HepG2 (cell line): Measurements from ENCODE around the gene MAP1LC3B. TPM values are rescaled to one million over a fixed set of nuclear protein-coding genes. Genes with fewer than 3 reads are reported as not detected.

ENCODE experiments used
- ATAC-seq: fragments of 200-7000 bp; cut with Tn5 transposase; 3 replicates; pipeline ENCODE4 v1.9.1; 2020; ENCODE audit warnings: mild to moderate bottlenecking, moderate library complexity
- BruUV-seq: library from RNA; stranded (reverse); fragments of 400-500 nt; replicated peaks from 2 replicates; lab custom pipeline; 2021; lab: Mats Ljungman, UMichigan
- CTCF ChIA-PET: fragments of 300-600 bp; formaldehyde crosslinking; extraction: SDS; loops from one replicate; lab custom pipeline; 2021; ENCODE audit warnings: low total read pairs, inconsistent platforms, low intra/inter-chr PET ratio; lab: Yijun Ruan, JAX
- POLR2A ChIA-PET: fragments of 350-600 bp; sonication (Branson Sonifier 250); formaldehyde crosslinking; loops from one replicate; lab custom pipeline; 2020; ENCODE audit warnings: antibody characterized with exemption, inconsistent platforms; lab: Yijun Ruan, JAX
- DNase-seq: peaks from one replicate; pipeline ENCODE4 v3.0.0-alpha.2; 2015; ENCODE audit warnings: low spot score
- FAIRE-seq: peaks from 3 replicates; lab custom pipeline; 2011; peaks lifted over from hg19 to GRCh38; lab: Jason Lieb, UNC
- H2AFZ ChIP-seq: one replicate; pipeline ENCODE4 v1.6.1; 2011; ENCODE audit warnings: low read length, inconsistent platforms
- H3K27ac ChIP-seq: fragments of 300-600 bp; 3 replicates; pipeline ENCODE4 v1.8.0; 2011; ENCODE audit warnings: mixed run types, mild to moderate bottlenecking, mixed read lengths, low read length, inconsistent platforms; ENCODE audit not compliant: insufficient read depth; ENCODE audit errors: extremely low read length
- H3K27me3 ChIP-seq, 2 experiments: fragments of 200-600 bp in 1 of 2; 2 replicates in 1 of 2; 3 replicates in 1 of 2; pipeline versions ENCODE4 v1.6.0 to v1.8.0; 2011; ENCODE audit warnings: low read length in 2 of 2, mild to moderate bottlenecking in 2 of 2, moderate library complexity in 2 of 2, inconsistent platforms in 1 of 2; ENCODE audit not compliant: insufficient read depth in 2 of 2, control insufficient read depth in 1 of 2
- H3K36me3 ChIP-seq, 2 experiments: fragments of 200-600 bp in 1 of 2; replicated peaks in 1 of 2; 2 replicates in 1 of 2; 3 replicates in 1 of 2; pipeline versions ENCODE4 v1.5.1 to v1.8.0; 2011; ENCODE audit warnings: low read length in 2 of 2, inconsistent platforms in 1 of 2; ENCODE audit not compliant: insufficient read depth in 2 of 2, control insufficient read depth in 1 of 2
- H3K4me1 ChIP-seq: 2 replicates; pipeline ENCODE4 v1.5.1; 2012; ENCODE audit warnings: low read length, inconsistent platforms; ENCODE audit not compliant: insufficient read depth
- H3K4me2 ChIP-seq: 2 replicates; pipeline ENCODE4 v1.6.0; 2011; ENCODE audit warnings: low read depth, low read length, inconsistent platforms
- H3K4me3 ChIP-seq, 3 experiments: fragments of 200-600 bp in 1 of 3; sonication (generic), shearing (Covaris generic) in 1 of 3; replicated peaks in 1 of 3; 2 replicates each; pipeline ENCODE4 v1.5.1; 2011 to 2016; ENCODE audit warnings: low read length in 3 of 3, inconsistent platforms in 2 of 3, low read depth in 2 of 3, mild to moderate bottlenecking in 2 of 3, control low read depth in 1 of 3, mixed read lengths in 1 of 3; ENCODE audit not compliant: insufficient read depth in 1 of 3
- H3K79me2 ChIP-seq: one replicate; pipeline ENCODE4 v1.6.1; 2011; ENCODE audit warnings: low read length, inconsistent platforms; ENCODE audit not compliant: insufficient read depth
- H3K9ac ChIP-seq: 2 replicates; pipeline ENCODE4 v1.6.0; 2011; ENCODE audit warnings: mild to moderate bottlenecking, low read depth, low read length, inconsistent platforms; ENCODE audit not compliant: insufficient read depth
- H3K9me3 ChIP-seq: 2 replicates; pipeline ENCODE4 v1.5.1; 2012; ENCODE audit warnings: mild to moderate bottlenecking, low read length
- H4K20me1 ChIP-seq: 2 replicates; pipeline ENCODE4 v1.6.0; 2011; ENCODE audit warnings: inconsistent platforms, mild to moderate bottlenecking, low read length, moderate library complexity; ENCODE audit not compliant: insufficient read depth
- ARNTL ChIP-seq: sonication (generic); formaldehyde crosslinking; IDR thresholded peaks from 2 replicates; pipeline ENCODE4 v1.4.0; 2020; ENCODE audit warnings: mild to moderate bottlenecking, missing genetic modification reagents
- ATF6 ChIP-seq: sonication (generic); formaldehyde crosslinking; conservative IDR thresholded peaks from 2 replicates; pipeline ENCODE4 v1.4.0; 2020; ENCODE audit warnings: missing genetic modification reagents
- CREB1 ChIP-seq, 2 experiments: fragments of 450-650 bp in 1 of 2; IDR thresholded peaks; 2 replicates each; pipeline ENCODE4 v1.6.1; 2016 to 2017; ENCODE audit warnings: control low read depth in 1 of 2, mild to moderate bottlenecking in 1 of 2, missing compliant biosample characterization in 1 of 2, missing genetic modification characterization in 1 of 2
- KAT7 ChIP-seq: IDR thresholded peaks from 2 replicates; pipeline ENCODE4 v1.6.1; 2018; ENCODE audit warnings: borderline replicate concordance, missing compliant biosample characterization
- NRL ChIP-seq: sonication (generic); formaldehyde crosslinking; IDR thresholded peaks from 2 replicates; pipeline ENCODE4 v1.5.0; 2020; ENCODE audit warnings: missing genetic modification reagents, mild to moderate bottlenecking, moderate library complexity, borderline replicate concordance
- POLR2A ChIP-seq, 2 experiments: IDR thresholded peaks; 2 replicates each; pipeline ENCODE4 v1.6.1; 2011; ENCODE audit warnings: low read depth in 2 of 2, low read length in 2 of 2, mild to moderate bottlenecking in 1 of 2, moderate library complexity in 1 of 2; ENCODE audit not compliant: insufficient read depth in 1 of 2
- POLR2AphosphoS2 ChIP-seq: IDR thresholded peaks from 2 replicates; pipeline ENCODE4 v1.6.1; 2011; ENCODE audit warnings: low read depth, low read length, improper control_type of control experiment
- RBFOX2 ChIP-seq: fragments of 200-400 bp; formaldehyde crosslinking; IDR thresholded peaks from 2 replicates; pipeline ENCODE4 v1.6.1; 2017; ENCODE audit warnings: low read depth, mild to moderate bottlenecking, low read length
- RBM22 ChIP-seq: fragments of 200-400 bp; formaldehyde crosslinking; optimal IDR thresholded peaks from 2 replicates; pipeline ENCODE3; 2017; ENCODE audit warnings: mild to moderate bottlenecking, low read length, moderate library complexity
- SNAPC5 ChIP-seq: sonication (generic); formaldehyde crosslinking; IDR thresholded peaks from 2 replicates; pipeline ENCODE4 v1.8.1; 2023; ENCODE audit warnings: mild to moderate bottlenecking, missing genetic modification reagents, borderline replicate concordance
- TBX2 ChIP-seq: sonication (generic); formaldehyde crosslinking; IDR thresholded peaks from 2 replicates; pipeline ENCODE4 v1.5.0; 2020; ENCODE audit warnings: missing genetic modification reagents, mild to moderate bottlenecking, borderline replicate concordance
- ZBTB33 ChIP-seq: sonication (generic); formaldehyde crosslinking; IDR thresholded peaks from 2 replicates; pipeline ENCODE4 v1.4.0; 2020; ENCODE audit warnings: missing genetic modification reagents
- ZNF331 ChIP-seq: sonication (generic); formaldehyde crosslinking; IDR thresholded peaks from 2 replicates; pipeline ENCODE4 v1.4.0; 2020; ENCODE audit warnings: missing genetic modification reagents
- ZNF362 ChIP-seq: sonication (generic); formaldehyde crosslinking; IDR thresholded peaks from 2 replicates; pipeline ENCODE4 v1.4.0; 2020; ENCODE audit warnings: missing genetic modification reagents, mild to moderate bottlenecking, borderline replicate concordance
- ZNF367 ChIP-seq: sonication (generic); formaldehyde crosslinking; IDR thresholded peaks from 2 replicates; pipeline ENCODE4 v1.4.0; 2020; ENCODE audit warnings: missing genetic modification reagents, borderline replicate concordance
- WGBS: methylation state at CpG from one replicate; pipeline ENCODE4 v1.1.6; 2017; ENCODE audit warnings: low lambda C conversion rate; 5-methylcytosine and 5-hydroxymethylcytosine counted together
- in situ Hi-C: cut with HindIII; loops from 2 replicates; pipeline ENCODE4 v1.10.0; 2017; ENCODE audit warnings: low pct_unique_long_range_greater_than_20kb; ENCODE audit not compliant: extremely low pct_ligation_motif_present
- intact Hi-C: fragments of 100-400 bp; cut with micrococcal nuclease; formaldehyde crosslinking; loops from one replicate; pipeline ENCODE4 v1.10.0; 2022; ENCODE audit not compliant: unreplicated experiment
- polyA plus RNA-seq, 8 experiments: library from polyadenylated mRNA; depleted of rRNA in 3 of 8; stranded (reverse) in 7 of 8; unstranded in 1 of 8; fragments of >200 nt; fragmentation: Illumina TruSeq in 4 of 8; extraction: Trizol in 4 of 8; gene quantifications; 2 replicates each; pipeline versions ENCODE4 v1.2.1 to v1.2.3, GENCODE V29; 2011 to 2016; ENCODE audit warnings: low read depth in 4 of 8, missing spikeins in 1 of 8, mixed read lengths in 1 of 8; ENCODE audit not compliant: insufficient read depth in 1 of 8
- total RNA-seq, 5 experiments: library from RNA; depleted of rRNA; stranded (reverse); fragments of >200 nt; fragmentation: Illumina TruSeq; extraction: Trizol; gene quantifications; 2 replicates each; pipeline ENCODE4 v1.2.3, GENCODE V29; 2016; ENCODE audit warnings: low read depth in 1 of 5

Gene MAP1LC3B
- total and polyA plus RNA-seq, 2 of the 13 experiments (the other 11 are each of a cell fraction or from before 2014, with no cell fraction given): 15.7 to 37.4 TPM

GRCh38 chr16:87376660-87377059 is 15.5 kb upstream of the MAP1LC3B start:
- H3K4me2 ChIP-seq: peak overlapping the region; percentile 25
- no peaks in the 10 kb centered on the region; a peak in 1 of 5 replicates for H3K27me3 ChIP-seq
- ChIA-PET CTCF (no interaction called here), POLR2A (interaction anchor here (2.7 to 14.0 kb wide), 2 partner anchors 11 to 14 kb away, joined by 11 to 265 read pairs; no protein-coding TSS in a partner anchor)
- no peak overlapping the region for H3K4me3 ChIP-seq
- TF ChIP-seq ZNF367 (no peak), RBFOX2 (0 out of 2 replicates have a peak, but pooled peaks have one; percentile 44), POLR2A (IDR thresholded peaks at IDR 0.05; ENCODE audit: insufficient read depth in 1 of 2, low read depth in 2 of 2, low read length in 2 of 2) (peak in 1 of 2 experiments; percentile 21; a peak in 1 of 4 replicates), ZNF362 (CRISPR knock-in tag) (no peak), ZBTB33 (CRISPR knock-in tag) (no peak), ZNF331 (CRISPR knock-in tag) (no peak), RBM22 (peak; percentile 87), POLR2AphosphoS2 (peak; percentile 66; the same call in 1 of the 2 replicates), CREB1 (IDR thresholded peaks at IDR 0.05) (no peak), CREB1 (CRISPR knock-in tag; IDR thresholded peaks at IDR 0.05) (no peak), ARNTL (no peak), SNAPC5 (0 out of 2 replicates have a peak, but pooled peaks have one; percentile 46), ATF6 (no peak), KAT7 (CRISPR knock-in tag) (0 out of 2 replicates have a peak, but pooled peaks have one; percentile 13), TBX2 (CRISPR knock-in tag) (0 out of 2 replicates have a peak, but pooled peaks have one; percentile 21), NRL (no peak)
- 87% methylated on average over 6 of the region's 6 CpGs for WGBS
- DNase-seq: no peak
- H3K79me2 ChIP-seq: peaks cover 97% of the 10 kb centered on the region
- no peak for ATAC-seq
- intact Hi-C loops (no loop called here), in situ Hi-C loops (loop anchor here (25.0 kb wide), 1 partner anchor 486 kb away; the partner anchor contains the start of gene SLC7A5)
- no peak overlapping the region for H2AFZ ChIP-seq
- TSS peak; percentile 2 for BruUV-seq
- peaks cover 24 to 65% of the 10 kb centered on the region in 2 experiments for H3K36me3 ChIP-seq
- H4K20me1 ChIP-seq: peaks cover 99% of the 10 kb centered on the region
- no peak overlapping the region for H3K27ac ChIP-seq
- no peaks in the 10 kb centered on the region for H3K9me3 ChIP-seq
- FAIRE-seq: no peak
- H3K4me1 ChIP-seq: peaks cover 88% of the 10 kb centered on the region
- H3K9ac ChIP-seq: no peak overlapping the region
